HG02970 (cell line): Measurements from ENCODE around the gene TRIM9.

Experiments
- ATAC-seq: cut with Tn5 transposase; IDR thresholded peaks from one replicate; pipeline ENCODE4 v1.9.1; 2021; ENCODE audit warnings: mild to moderate bottlenecking, moderate library complexity, moderate number of reproducible peaks; ENCODE audit not compliant: unreplicated experiment, low FRiP score

The TRIM9 gene

DNA sequence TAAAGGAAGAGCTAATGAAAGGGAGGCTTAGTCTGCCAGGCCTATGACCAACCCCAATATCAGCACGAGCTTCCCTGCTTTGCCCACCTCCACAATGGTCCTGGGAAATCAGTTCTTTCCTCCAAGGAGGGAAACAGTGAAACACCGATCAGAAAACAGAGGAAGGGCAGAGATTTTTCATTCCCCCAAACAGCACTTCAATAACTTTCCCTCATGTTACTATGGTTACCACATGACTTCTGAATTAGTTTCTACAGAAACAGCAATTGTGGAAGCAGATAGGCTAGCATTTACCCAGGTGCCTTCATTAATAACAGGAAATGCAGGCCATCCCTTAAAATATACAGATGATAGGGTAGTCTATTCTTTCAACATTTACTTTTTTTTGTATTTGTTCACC is 35.9 kb downstream of the TRIM9 start:
- ATAC-seq = no peak

DNA sequence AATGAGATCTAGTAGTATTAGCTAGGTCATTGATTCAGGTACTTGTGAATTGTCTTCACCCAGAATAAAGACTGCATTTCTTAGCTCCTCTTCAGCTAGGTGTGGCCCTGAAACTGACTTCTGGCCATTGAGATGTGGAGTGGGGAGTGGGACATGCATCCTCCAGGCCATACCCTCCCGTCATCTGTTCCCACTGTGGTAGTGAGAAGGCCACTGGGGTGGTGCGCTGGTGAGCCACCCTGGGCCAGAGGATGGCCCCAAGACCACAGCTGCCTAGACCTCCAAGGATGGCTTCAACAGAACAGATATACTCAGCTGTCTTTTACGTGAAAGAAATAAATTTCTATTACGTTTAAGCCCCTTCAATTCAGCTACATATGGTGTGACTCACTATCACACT is 36.5 kb downstream of the TRIM9 start:
- no peak for ATAC-seq

DNA sequence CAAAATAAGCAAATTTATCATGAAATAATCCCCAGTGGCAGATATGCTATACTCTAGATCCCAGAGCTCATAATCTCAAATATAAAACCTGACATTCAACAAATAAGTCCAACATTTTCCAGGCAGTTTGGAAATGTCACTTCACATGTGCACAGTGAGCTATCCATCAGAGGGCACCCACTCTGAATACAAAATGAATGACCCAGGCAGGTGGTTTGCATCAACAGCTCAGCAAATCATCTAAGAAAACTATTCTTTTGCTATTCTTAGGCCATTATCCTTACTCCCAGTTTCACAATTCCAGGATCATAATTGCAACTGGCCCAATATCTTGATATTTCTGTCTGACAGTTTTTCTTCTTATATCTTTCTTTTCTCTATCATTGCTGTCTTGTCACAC is 38.5 kb downstream of the TRIM9 start:
- ATAC-seq = no peak

DNA sequence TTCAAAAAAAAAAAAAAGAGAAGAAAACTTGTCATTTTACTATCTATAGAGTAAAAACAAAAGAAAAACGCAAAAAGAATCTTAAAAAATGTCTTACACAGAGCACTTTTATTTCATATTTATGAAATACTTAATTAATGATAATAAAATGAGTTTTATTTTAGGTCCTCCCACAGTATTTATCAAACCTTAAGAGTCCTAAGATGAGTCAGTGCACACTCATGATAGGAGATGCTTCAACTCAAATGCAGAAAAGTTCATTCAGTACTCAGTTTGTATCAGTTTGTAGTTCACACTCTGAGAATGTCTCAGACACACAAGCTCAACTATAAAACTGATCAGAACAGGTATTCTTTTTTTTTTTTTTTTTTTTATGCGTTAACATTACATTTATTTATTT is 41.7 kb downstream of the TRIM9 start:
- no peak for ATAC-seq

DNA sequence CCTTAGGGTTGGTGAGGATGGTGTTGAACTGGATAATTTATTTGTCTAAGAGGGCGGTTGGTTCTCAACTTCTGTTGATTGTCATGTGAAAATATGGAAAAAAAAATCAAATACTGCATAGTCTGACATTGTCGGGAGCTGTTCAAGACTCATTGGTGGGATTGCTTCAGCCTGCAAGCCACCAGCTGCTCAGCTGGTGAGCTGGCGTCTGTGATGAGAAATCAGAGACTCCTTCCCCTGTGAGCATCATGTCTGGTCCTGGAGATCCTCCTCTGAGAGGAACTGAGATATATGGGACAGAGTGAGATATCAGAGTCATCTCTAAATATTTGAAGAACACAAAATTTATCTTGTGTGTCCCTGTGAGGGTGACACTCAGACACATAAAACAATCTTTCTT is 49.9 kb downstream of the TRIM9 start:
- no peak for ATAC-seq

DNA sequence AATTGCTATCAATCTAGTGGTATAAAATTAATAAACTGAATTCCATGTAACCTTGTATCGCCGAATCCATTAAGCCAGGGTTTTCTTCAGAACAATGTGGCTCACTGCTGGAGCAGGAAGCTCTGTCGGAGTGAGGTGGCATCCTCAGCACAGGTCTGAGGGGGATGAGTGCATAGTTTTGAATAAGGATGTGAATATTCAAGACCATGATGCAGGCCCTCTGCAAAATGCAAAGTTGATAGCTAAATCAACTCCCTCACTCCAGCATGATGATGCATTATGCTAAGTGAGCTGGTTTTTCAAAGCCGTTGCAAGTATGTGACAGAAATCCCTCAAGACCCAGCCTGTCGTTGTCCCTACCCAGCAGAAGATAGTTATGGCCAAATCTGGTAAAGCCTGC is 53.0 kb downstream of the TRIM9 start:
- ATAC-seq = no peak

DNA sequence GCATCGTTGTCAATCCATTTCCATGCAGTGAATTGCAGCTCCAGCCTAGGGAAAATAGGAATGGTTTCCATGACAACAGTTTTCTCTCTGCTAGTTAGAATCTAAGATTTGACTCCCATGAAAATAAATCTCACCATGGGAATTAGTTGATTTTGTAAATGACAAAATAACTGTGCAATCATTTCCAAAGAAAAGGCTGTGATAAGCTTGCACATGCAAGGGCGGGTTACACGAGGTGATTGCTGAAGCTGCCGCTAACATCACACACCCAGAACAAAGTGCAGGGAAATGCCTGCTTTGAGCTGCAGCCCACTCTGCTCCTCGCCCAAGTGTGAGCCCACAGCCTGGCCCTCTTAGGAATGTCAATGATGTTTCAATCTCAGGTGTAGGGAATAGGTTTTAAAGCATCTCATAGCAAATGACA is 53.8 kb downstream of the TRIM9 start:
- ATAC-seq = no peak

DNA sequence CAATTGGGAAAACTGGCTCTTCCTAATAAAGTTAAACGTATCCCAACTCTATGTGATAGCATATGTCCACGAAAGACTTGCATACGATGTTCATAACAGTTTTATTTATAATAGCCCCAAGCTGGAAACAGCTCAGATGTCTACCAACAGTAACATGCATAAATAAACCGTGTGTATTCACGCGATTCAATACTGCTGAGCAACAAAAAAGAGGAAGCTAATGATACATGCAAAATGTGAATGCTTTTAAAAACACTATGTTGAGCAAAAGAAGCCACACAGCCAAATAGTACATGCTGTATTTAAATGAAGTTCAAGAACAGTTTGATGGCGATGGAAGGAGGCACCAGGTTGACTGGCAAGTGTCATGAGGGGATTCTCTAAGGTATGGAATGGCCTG is 55.7 kb downstream of the TRIM9 start:
- ATAC-seq = no peak

DNA sequence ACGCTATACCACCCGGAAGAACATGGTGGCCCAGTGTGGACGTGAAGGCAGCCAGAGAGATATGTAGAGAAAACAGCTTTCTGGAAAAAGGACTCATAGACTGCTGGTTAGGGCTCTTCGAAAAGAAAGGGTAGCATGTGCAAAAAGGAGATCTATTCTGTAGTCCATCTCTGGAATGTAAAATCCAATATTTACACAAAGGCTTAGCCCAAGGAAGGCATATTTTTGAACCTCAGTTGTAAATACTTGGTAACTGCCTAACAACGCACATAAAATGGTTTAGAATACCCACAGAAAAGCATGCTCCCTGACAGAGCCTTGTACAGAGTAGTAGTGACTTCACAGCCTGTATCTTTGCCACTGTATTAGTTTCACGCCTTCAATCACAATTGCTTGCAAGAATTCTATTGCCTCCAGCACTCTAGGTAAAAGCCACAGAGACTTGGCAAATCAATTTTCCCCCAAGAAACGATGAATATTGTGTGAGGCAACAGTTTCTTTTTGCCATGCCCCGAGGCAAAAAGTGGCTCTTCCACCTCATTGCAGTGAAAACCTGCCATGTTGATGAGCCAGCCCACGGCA is 59.2 kb downstream of the TRIM9 start:
- ATAC-seq = no peak

DNA sequence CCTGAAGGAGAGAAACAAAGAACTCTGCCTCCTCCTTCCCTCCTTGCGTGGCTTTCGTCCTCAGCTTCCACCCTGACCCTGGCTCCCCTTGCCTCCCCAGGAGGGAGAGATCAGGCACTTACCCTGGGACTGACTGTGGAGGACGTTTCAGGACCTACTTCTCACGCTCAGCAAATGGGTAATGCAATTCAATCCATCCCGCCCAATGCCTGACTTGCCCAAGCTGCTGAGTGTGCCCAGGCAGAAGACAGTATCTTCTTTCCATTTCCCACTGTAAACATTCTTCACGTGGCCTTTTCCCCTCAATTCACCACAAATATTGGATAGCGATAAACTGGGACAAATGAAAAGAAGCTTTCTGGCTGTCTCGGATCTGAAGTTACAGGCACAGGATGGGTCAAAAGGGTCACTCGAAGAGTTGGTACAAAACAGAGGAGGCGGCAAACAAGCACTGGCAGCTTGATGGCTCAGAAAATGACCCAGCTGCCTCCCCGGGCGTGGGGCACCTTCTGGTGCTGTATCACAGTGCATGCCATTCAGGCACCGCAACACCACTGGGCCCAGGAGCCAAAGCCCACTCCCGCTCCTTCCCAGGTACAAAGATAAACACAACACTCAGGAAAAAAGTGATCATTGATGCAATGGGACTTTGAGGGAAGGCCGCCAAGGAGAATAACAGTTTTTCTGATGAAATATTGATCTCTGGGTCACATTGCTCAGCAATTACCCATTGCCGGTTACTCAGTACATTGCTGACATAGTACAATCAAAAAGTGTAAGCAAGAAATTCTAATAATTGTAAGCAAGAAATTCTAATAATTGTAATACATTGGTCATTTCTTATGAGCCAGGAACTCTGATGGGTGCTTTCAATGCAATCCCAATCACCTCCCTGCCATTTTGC is 65.8 kb downstream of the TRIM9 start:
- no peak for ATAC-seq

DNA sequence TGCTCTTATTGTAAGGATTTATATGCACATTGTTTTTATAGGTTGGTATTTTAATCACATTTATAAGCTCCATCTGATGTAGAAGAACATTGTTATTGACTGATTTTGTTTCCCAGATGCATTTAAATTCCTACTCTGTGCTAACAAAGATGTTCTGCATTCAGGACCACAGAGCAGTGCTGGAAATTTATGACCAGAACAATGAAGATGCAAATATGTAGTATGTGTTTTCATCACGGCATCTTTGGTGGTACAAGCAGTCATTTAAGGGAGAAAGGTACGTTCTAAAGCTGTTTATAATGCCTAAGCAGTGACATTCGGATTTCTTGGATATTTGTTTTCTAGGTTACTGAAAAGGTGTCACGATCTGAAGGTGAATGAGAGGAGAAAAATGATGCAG is 66.5 kb downstream of the TRIM9 start:
- no peak for ATAC-seq

DNA sequence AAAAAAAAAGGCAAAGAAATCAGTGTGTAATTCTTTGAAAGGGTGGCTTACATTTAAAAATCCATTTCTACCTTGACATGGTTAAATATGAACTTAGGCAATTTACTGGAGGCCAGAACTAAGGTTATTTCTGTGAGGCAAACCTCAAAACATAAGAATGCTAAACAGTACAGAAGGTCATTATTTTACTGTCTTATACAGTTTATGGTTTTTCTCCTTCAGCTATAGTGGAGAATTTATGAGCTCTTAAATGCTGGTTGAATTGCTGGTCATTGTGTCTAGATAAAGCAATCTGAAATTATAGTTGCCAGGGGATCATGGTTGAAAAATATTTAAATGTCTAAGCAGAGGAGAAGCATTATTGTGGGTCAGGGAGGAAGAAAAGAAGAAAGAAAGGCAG is 70.5 kb downstream of the TRIM9 start:
- no peak for ATAC-seq

DNA sequence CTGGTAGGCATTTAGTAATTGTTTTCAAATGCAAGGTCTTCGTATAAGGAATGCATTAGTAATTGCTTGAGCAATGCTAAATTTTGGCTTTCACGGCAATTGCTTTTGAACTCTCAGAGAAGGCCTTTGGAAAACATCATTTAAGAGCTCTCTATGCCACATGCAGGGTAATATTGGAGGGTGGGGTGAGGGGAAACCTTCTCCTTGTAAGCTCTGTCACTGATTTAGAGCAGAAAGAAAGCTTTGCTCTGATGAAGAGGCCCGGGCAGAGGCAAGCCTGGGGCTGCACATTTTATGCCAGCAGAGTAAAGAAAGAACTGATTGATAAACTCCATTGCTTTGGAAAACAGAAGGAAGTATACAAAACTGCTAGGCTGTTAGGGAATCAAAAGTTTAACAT is 70.9 kb downstream of the TRIM9 start:
- ATAC-seq = no peak

DNA sequence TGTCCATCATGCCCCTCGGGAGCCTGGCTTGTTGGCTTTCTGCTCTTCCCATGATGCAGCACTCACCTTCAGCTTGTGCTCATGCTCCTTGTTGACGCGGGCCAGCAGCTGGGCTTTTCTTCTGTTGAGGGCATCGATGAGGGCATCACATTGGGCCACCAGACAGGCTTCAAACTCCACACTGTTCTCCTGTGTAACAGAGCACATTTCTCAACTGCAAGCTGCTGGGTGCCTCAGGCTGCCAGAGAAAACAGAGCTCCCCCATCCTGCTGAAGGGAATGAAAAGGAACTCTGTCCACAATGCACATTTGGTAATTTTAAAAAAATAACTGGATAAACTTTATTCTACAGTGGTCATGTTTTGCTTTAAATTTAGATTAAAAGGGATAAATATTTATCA is 72.1 kb downstream of the TRIM9 start:
- no peak for ATAC-seq

DNA sequence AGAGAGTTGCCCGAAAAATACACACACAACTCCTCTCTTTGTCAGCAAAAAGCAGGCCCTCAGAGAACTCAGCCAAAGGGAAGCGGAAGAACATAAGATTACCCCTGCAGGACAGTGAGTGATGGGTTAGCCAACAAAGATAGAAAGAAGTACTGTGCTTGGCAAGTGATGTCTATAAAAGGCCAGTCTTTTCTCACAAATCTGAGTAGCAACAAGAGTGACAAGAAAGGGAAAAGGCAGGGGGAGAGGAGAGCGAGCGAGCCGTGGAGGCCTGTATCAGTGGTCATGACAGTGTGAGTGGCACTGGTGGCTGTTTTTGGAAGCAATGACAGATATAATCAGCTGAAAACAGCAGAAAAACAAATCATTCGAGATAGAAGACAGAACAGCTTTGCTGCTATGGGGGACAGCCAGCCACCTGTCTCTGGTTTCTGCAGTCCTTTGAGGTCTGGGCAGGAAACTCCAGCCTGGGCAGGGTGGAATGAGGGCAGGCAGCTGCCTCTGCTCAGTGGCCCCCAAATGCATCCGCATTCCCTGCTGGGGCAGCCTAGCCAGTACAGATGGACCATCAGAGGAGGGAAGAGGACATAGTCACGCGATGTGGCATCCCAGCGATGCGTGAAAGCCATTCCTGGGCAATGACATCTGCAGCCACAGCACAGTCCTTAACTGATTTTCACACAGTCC is 74.7 kb downstream of the TRIM9 start:
- no peak for ATAC-seq

DNA sequence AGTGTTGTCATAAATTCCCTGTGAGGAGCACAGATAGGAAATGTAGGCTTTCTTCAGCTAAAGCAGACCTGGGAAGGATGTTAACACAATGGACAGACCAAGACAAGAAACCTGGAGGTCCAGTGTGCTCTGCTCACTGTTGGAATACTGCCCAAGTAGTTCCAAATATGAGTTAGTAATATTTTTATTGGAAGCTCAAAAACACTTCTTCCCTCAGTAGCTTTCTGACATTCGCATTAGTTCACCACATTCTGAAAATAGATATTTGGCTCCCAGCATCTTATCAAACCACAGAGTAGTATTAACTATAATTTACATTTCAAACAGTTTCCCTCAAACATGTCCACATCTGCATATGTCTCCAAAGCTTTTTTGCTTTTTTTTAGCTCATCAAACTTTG is 75.8 kb downstream of the TRIM9 start:
- no peak for ATAC-seq

DNA sequence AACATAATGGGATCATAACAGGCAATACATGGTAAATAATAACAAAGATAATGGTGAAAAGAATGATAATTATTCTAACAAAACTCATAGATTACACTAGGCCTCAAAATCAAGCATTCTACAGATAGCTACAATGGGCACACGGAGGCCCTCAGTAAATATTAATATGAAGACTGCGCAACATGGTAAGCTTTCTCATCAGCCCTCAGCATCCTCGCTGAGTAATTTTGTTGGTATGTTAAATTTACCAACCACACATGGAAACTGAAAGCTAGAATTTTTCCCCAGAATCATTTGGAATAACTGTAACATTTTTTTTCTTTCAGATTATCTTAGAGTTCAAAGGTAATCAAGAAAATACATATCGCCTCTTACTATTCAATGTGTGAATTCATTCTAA is 76.4 kb downstream of the TRIM9 start:
- ATAC-seq = no peak

DNA sequence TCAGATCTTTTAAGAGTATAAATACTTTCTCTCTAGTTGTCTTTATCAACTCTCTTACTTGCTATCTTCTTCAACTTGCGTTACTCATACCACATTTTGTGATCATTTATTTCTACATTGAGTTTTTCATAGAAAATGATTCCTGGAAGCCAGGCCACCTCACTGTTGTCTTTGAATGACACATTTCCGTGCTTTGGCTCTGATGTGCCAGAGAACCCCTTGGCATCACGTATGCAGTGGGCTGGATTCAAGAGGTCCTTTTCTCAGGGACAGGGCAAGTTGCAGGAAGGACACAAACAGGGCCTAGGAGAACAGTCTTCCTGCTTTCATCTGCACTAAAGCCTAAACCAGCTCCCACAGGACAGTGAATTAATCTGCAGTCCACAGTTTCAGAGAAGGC is 80.3 kb downstream of the TRIM9 start:
- ATAC-seq = no peak

DNA sequence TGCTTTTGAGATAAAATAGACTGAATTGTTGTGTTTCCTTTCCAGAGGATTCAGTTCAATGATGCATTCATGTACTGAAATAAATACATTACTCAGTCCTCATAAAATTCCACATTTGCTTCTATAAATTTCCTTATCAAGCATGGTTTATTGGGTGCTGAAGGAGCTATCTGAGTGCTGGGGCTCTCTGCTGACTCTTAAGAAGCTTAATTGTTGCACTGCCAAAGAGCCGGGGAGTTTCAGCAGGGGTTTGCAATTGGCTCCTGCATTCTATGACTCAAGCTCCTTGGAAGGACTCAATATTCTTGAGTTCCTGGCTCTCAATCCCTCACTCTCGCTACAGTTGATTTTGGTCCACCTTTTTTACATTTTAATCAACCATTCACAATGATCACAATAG is 80.8 kb downstream of the TRIM9 start:
- no peak for ATAC-seq

DNA sequence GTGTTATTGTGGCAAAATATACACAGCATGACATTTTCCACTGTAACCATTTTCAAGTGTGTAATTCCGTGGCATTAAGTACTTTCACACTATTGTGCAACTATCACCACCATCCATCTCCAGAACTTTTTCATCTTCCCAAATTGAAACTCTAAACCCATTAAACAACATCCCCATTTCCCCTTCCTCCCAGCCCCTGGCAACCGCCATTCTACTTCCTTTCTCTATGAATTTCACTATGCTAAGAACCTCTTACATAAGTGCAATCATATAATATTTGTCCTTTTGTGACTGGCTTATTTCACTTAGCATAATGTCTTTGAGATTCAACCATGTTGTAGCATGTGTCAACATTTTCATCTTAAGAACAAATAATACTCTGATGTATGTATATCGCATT is 82.8 kb downstream of the TRIM9 start:
- ATAC-seq = no peak

DNA sequence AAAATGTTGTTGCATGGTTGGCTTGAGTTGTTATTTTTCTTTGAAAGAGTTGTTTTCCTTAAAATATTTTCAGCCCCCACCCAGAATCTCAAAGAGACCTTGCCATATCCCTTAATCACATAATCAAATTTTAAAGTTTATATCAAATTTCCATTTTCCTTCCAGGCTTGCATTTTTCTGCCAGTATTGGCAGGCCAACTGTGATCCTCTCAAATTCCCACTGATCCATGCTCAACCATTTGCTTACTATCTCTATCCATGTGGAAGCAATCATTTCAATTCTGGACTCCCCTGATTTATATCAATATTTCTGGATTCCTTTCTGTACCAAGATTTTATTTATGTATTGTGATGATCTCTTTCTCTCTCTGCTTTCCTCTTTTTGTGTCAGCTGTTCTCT is 86.5 kb downstream of the TRIM9 start:
- ATAC-seq = no peak

DNA sequence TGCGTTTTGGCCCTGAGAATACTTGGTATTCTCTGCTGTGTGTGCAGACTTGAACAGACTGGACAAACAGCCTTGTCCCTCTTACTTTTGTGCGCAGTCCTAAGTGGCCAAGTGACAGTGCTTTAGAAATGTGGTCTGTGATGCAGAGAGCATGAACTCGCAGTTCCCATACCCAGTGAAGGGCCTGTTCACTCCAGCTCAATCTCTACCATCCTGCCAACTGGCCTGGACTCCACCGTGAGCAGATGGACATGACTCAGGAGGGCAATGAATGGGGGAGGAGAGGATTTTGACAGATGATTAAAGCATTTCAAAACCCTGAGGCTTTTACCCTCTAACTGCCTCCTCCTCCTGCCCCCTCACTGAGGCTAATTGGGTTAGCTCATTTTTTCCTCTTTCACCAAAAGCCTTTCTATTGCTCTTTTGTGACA is 88.1 kb downstream of the TRIM9 start:
- ATAC-seq = no peak
